SK-N-SH treated with all-trans-retinoic acid at 6 μM for 48 hours (cell line): ENCODE data around the gene CSRNP3.

Source experiments
- ATAC-seq: fragments of 200-7000 bp; cut with Tn5 transposase; 3 replicates; pipeline ENCODE4 v1.9.1; 2020; ENCODE audit warnings: mild to moderate bottlenecking, moderate library complexity
- ARNTL ChIP-seq: fragments of 450-650 bp; formaldehyde crosslinking; IDR thresholded peaks from 2 replicates; pipeline ENCODE4 v1.5.0; 2020; ENCODE audit warnings: low read depth, mild to moderate bottlenecking, moderate library complexity, borderline replicate concordance
- BACH2 ChIP-seq: fragments of 250-450 bp; sonication (Bioruptor Pico); IDR thresholded peaks from 2 replicates; pipeline ENCODE4 v1.9.0; 2021; ENCODE audit warnings: mild to moderate bottlenecking, borderline replicate concordance
- CSDC2 ChIP-seq: fragments of 250-450 bp; sonication (Bioruptor Pico); IDR thresholded peaks from 2 replicates; pipeline ENCODE4 v1.5.0; 2020; ENCODE audit warnings: mild to moderate bottlenecking, moderate library complexity
- ESRRG ChIP-seq: fragments of 250-450 bp; sonication (Bioruptor Pico); IDR thresholded peaks from 2 replicates; pipeline ENCODE4 v1.6.1; 2021; ENCODE audit warnings: mild to moderate bottlenecking
- GLIS3 ChIP-seq: fragments of 250-450 bp; sonication (Bioruptor Pico); IDR thresholded peaks from 2 replicates; pipeline ENCODE4 v1.5.0; 2020; ENCODE audit warnings: mild to moderate bottlenecking, moderate library complexity
- ISL1 ChIP-seq: fragments of 250-450 bp; sonication (Bioruptor Pico); IDR thresholded peaks from 2 replicates; pipeline ENCODE4 v2.1.2; 2022; ENCODE audit warnings: mild to moderate bottlenecking, moderate library complexity
- OSR1 ChIP-seq: fragments of 250-450 bp; sonication (Bioruptor Pico); IDR thresholded peaks from 2 replicates; pipeline ENCODE4 v1.8.0; 2022; ENCODE audit warnings: moderate library complexity, mild to moderate bottlenecking, inconsistent platforms
- RARB ChIP-seq: fragments of 250-450 bp; sonication (Bioruptor Pico); IDR thresholded peaks from 2 replicates; pipeline ENCODE4 v1.8.0; 2021; ENCODE audit warnings: mild to moderate bottlenecking, moderate library complexity
- TCF4 ChIP-seq: fragments of 250-450 bp; sonication (Bioruptor Pico); IDR thresholded peaks from 2 replicates; pipeline ENCODE4 v1.8.0; 2021; ENCODE audit warnings: mild to moderate bottlenecking, moderate library complexity, borderline replicate concordance
- TOX ChIP-seq: fragments of 250-450 bp; sonication (Bioruptor Pico); IDR thresholded peaks from 2 replicates; pipeline ENCODE4 v1.8.0; 2021; ENCODE audit warnings: mild to moderate bottlenecking, moderate library complexity, borderline replicate concordance
- ZFP3 ChIP-seq: fragments of 250-450 bp; sonication (Bioruptor Pico); IDR thresholded peaks from 2 replicates; pipeline ENCODE4 v1.5.0; 2020; ENCODE audit warnings: mild to moderate bottlenecking, moderate library complexity
- ZFP30 ChIP-seq: fragments of 450-650 bp; formaldehyde crosslinking; IDR thresholded peaks from 2 replicates; pipeline ENCODE4 v1.5.0; 2022; ENCODE audit warnings: mild to moderate bottlenecking, moderate library complexity
- ZNF565 ChIP-seq: fragments of 450-650 bp; formaldehyde crosslinking; conservative IDR thresholded peaks from 2 replicates; pipeline ENCODE4 v1.5.0; 2020; ENCODE audit warnings: low read depth, mild to moderate bottlenecking, moderate library complexity
- ZNF70 ChIP-seq: fragments of 450-650 bp; formaldehyde crosslinking; IDR thresholded peaks from 2 replicates; pipeline ENCODE4 v1.5.0; 2020; ENCODE audit warnings: mild to moderate bottlenecking, moderate library complexity
- TF ChIP-seq, protein P1 (sequence below): fragments of 250-450 bp; sonication (Bioruptor Pico); IDR thresholded peaks from 2 replicates; pipeline ENCODE4 v1.8.0; 2020; ENCODE audit warnings: mild to moderate bottlenecking, moderate library complexity, borderline replicate concordance
- TF ChIP-seq, protein P2 (sequence below): fragments of 250-450 bp; sonication (Bioruptor Pico); IDR thresholded peaks from 2 replicates; pipeline ENCODE4 v1.5.0; 2020; ENCODE audit warnings: mild to moderate bottlenecking, moderate library complexity
- TF ChIP-seq, protein P3 (sequence below): fragments of 250-450 bp; sonication (Bioruptor Pico); IDR thresholded peaks from 2 replicates; pipeline ENCODE4 v1.5.1; 2020; ENCODE audit warnings: low read depth, mild to moderate bottlenecking, moderate library complexity
- TF ChIP-seq, protein P4 (sequence below): fragments of 250-450 bp; sonication (Bioruptor Pico); IDR thresholded peaks from 2 replicates; pipeline ENCODE4 v1.8.0; 2021; ENCODE audit warnings: low read depth, mild to moderate bottlenecking, moderate library complexity, borderline replicate concordance
- TF ChIP-seq, protein P5 (sequence below): fragments of 250-450 bp; sonication (Bioruptor Pico); IDR thresholded peaks from 2 replicates; pipeline ENCODE4 v1.5.1; 2021; ENCODE audit warnings: mild to moderate bottlenecking, moderate library complexity

CSRNP3 gene

DNA sequence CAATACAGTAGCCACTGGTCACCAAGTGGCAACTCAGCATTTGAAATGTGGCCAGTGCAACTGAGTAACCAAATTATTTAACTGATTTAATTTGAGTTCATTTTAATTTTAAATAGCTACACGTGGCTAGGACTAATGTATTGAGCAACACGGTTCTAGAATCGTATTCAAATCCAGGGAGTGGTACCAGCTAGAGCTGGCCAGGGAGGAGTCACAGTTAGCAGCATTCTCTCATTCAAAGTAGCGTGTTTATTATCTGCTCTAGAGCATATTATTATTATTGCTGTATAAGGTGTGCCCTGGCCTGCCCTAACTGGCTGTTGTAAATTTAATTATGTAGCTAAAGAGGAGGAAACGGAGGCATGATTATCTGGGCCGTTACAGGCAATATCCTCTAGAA is 231.6 kb downstream of the CSRNP3 start:
- no peak for ATAC-seq
- TF ChIP-seq OSR1 (CRISPR knock-in tag) (no peak), TOX (CRISPR knock-in tag) (no peak), RARB (CRISPR knock-in tag) (no peak)

DNA sequence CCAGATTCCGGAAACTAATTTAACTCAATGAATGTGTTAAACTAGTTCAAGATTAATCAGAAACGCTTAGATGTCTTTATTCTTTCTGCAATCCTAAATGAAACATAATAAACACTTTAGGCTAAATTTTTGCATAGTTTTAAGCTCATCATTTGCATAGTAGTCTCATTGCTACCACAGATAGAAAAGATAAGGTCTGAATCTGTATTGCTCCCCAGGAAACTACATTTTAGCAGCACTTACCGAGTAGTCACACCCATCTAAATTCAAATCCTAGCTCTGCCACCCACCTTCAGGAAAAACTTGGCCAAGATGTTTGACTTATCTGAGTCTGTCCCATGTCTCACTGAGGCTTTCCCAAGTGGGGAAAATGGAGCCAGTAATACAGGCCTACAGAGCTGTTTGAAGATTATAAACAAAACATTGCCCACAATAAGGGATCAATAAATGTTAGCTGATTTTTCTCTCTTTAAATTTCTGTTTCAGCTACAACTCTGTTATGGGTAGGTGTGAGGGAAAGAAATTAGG is 237.5 kb downstream of the CSRNP3 start:
- ATAC-seq, result no peak
- TF ChIP-seq ESRRG (CRISPR knock-in tag), result no peak
- TF ChIP-seq, protein P1, sequence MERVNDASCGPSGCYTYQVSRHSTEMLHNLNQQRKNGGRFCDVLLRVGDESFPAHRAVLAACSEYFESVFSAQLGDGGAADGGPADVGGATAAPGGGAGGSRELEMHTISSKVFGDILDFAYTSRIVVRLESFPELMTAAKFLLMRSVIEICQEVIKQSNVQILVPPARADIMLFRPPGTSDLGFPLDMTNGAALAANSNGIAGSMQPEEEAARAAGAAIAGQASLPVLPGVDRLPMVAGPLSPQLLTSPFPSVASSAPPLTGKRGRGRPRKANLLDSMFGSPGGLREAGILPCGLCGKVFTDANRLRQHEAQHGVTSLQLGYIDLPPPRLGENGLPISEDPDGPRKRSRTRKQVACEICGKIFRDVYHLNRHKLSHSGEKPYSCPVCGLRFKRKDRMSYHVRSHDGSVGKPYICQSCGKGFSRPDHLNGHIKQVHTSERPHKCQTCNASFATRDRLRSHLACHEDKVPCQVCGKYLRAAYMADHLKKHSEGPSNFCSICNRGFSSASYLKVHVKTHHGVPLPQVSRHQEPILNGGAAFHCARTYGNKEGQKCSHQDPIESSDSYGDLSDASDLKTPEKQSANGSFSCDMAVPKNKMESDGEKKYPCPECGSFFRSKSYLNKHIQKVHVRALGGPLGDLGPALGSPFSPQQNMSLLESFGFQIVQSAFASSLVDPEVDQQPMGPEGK (CRISPR knock-in tag), result no peak
- no peak for TF ChIP-seq TOX (CRISPR knock-in tag)
- TF ChIP-seq, protein P2, sequence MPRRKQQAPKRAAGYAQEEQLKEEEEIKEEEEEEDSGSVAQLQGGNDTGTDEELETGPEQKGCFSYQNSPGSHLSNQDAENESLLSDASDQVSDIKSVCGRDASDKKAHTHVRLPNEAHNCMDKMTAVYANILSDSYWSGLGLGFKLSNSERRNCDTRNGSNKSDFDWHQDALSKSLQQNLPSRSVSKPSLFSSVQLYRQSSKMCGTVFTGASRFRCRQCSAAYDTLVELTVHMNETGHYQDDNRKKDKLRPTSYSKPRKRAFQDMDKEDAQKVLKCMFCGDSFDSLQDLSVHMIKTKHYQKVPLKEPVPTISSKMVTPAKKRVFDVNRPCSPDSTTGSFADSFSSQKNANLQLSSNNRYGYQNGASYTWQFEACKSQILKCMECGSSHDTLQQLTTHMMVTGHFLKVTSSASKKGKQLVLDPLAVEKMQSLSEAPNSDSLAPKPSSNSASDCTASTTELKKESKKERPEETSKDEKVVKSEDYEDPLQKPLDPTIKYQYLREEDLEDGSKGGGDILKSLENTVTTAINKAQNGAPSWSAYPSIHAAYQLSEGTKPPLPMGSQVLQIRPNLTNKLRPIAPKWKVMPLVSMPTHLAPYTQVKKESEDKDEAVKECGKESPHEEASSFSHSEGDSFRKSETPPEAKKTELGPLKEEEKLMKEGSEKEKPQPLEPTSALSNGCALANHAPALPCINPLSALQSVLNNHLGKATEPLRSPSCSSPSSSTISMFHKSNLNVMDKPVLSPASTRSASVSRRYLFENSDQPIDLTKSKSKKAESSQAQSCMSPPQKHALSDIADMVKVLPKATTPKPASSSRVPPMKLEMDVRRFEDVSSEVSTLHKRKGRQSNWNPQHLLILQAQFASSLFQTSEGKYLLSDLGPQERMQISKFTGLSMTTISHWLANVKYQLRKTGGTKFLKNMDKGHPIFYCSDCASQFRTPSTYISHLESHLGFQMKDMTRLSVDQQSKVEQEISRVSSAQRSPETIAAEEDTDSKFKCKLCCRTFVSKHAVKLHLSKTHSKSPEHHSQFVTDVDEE (CRISPR knock-in tag), result no peak
- no peak for TF ChIP-seq GLIS3 (CRISPR knock-in tag)
- no peak for TF ChIP-seq ZNF70 (CRISPR knock-in tag)
- no peak for TF ChIP-seq OSR1 (CRISPR knock-in tag)
- no peak for TF ChIP-seq TCF4 (CRISPR knock-in tag)
- TF ChIP-seq, protein P3, sequence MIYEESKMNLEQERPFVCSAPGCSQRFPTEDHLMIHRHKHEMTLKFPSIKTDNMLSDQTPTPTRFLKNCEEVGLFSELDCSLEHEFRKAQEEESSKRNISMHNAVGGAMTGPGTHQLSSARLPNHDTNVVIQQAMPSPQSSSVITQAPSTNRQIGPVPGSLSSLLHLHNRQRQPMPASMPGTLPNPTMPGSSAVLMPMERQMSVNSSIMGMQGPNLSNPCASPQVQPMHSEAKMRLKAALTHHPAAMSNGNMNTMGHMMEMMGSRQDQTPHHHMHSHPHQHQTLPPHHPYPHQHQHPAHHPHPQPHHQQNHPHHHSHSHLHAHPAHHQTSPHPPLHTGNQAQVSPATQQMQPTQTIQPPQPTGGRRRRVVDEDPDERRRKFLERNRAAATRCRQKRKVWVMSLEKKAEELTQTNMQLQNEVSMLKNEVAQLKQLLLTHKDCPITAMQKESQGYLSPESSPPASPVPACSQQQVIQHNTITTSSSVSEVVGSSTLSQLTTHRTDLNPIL (CRISPR knock-in tag), result no peak
- TF ChIP-seq ZNF565, result no peak
- TF ChIP-seq CSDC2 (CRISPR knock-in tag), result no peak
- no peak for TF ChIP-seq ARNTL (CRISPR knock-in tag)
- no peak for TF ChIP-seq RARB (CRISPR knock-in tag)
- TF ChIP-seq BACH2 (CRISPR knock-in tag), result no peak
- no peak for TF ChIP-seq ISL1
- TF ChIP-seq, protein P4, sequence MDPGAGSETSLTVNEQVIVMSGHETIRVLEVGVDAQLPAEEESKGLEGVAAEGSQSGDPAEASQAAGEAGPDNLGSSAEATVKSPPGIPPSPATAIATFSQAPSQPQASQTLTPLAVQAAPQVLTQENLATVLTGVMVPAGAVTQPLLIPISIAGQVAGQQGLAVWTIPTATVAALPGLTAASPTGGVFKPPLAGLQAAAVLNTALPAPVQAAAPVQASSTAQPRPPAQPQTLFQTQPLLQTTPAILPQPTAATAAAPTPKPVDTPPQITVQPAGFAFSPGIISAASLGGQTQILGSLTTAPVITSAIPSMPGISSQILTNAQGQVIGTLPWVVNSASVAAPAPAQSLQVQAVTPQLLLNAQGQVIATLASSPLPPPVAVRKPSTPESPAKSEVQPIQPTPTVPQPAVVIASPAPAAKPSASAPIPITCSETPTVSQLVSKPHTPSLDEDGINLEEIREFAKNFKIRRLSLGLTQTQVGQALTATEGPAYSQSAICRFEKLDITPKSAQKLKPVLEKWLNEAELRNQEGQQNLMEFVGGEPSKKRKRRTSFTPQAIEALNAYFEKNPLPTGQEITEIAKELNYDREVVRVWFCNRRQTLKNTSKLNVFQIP (CRISPR knock-in tag), result no peak
- TF ChIP-seq, protein P5, sequence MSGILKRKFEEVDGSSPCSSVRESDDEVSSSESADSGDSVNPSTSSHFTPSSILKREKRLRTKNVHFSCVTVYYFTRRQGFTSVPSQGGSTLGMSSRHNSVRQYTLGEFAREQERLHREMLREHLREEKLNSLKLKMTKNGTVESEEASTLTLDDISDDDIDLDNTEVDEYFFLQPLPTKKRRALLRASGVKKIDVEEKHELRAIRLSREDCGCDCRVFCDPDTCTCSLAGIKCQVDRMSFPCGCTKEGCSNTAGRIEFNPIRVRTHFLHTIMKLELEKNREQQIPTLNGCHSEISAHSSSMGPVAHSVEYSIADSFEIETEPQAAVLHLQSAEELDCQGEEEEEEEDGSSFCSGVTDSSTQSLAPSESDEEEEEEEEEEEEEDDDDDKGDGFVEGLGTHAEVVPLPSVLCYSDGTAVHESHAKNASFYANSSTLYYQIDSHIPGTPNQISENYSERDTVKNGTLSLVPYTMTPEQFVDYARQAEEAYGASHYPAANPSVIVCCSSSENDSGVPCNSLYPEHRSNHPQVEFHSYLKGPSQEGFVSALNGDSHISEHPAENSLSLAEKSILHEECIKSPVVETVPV (CRISPR knock-in tag), result no peak
- no peak for TF ChIP-seq ZFP30 (CRISPR knock-in tag)

DNA sequence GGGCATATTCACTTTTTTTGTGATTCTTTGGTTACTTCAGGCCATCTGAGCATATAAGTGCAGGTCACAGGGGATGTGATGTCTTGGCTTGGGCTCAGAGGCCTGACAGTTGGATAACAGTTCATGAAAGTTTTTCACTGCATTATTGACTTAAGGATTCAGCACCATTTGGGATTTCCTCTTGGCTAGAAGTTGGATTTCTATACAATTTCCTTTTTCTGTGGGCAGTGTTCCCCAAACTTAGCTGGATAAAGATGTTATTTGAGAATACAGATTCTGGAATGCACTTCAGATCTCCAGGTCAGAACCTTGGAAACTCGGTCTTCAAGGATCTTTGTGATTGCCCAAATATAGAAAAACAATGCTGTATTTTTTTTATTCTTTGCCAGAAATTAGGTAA is 246.6 kb downstream of the CSRNP3 start:
- TF ChIP-seq ESRRG (CRISPR knock-in tag), result no peak
- TF ChIP-seq, all 23 proteins: peak for 0
- ATAC-seq, result no peak

DNA sequence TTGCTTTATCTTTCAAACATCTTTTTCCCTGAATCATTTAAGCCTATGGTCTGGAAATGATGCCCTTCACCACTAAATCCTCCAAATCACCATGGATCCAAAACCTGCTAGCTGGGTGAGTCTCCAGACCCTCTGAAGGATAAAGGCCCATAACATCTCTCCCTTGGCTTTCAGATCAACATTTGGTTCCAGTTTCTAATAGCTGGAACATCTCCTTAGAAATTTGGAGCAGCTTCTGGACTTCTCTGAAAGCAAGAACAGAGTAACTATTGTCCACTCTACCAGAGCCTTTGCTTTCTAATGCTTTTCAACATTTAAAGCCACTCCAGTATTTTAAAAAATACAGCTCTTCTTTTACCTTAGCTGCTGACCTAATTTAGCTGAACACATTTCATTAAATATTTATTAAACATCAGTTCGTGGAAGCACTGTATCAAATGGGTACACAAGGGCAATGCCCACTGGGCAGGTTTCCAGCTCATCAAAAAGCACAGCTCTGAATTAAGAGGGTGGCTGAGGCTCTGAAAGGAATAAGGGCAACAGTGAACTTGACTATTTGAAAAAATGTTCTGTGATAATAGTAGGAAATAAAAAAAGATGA is 249.2 kb downstream of the CSRNP3 start:
- no peak for TF ChIP-seq TCF4 (CRISPR knock-in tag)
- TF ChIP-seq ZFP3, result no peak
- no peak for TF ChIP-seq RARB (CRISPR knock-in tag)
- TF ChIP-seq, protein P1 (CRISPR knock-in tag), result no peak
- no peak for TF ChIP-seq ISL1
- no peak for TF ChIP-seq ZNF70 (CRISPR knock-in tag)
- ATAC-seq, result no peak
